Left ventricle myocardium inferior (tissue), 1 donor: ENCODE results near the gene RGS6. TPM values are rescaled to one million over a fixed set of nuclear protein-coding genes. Genes with fewer than 3 reads are reported as not detected.

Source experiments
- DNase-seq: peaks from one replicate; pipeline ENCODE4 v3.0.0-alpha.2; 2020
- H3K27ac ChIP-seq: fragments of 200-600 bp; replicated peaks from 2 replicates; pipeline ENCODE4 v1.8.0; 2021
- H3K27me3 ChIP-seq: fragments of 200-600 bp; 2 replicates; pipeline ENCODE4 v1.8.0; 2021; ENCODE audit warnings: low read depth
- H3K36me3 ChIP-seq: fragments of 200-600 bp; 2 replicates; pipeline ENCODE4 v1.8.0; 2021
- H3K4me1 ChIP-seq: fragments of 200-600 bp; 2 replicates; pipeline ENCODE4 v1.8.0; 2021
- H3K4me3 ChIP-seq: fragments of 200-600 bp; 2 replicates; pipeline ENCODE4 v1.8.0; 2021; ENCODE audit warnings: mild to moderate bottlenecking, moderate library complexity
- H3K9me3 ChIP-seq: fragments of 200-600 bp; replicated peaks from 2 replicates; pipeline ENCODE4 v1.8.0; 2021
- CTCF ChIP-seq: fragments of 200-600 bp; IDR thresholded peaks from 2 replicates; pipeline ENCODE4 v1.8.0; 2021; ENCODE audit warnings: antibody characterized with exemption, mild to moderate bottlenecking, borderline replicate concordance
- intact Hi-C: fragments of 100-400 bp; cut with micrococcal nuclease; formaldehyde crosslinking; loops from one replicate; pipeline ENCODE4 v1.11.0; 2022
- total RNA-seq: library from RNA; stranded (reverse); fragmentation: NEBNext Ultra II Directional; extraction: Animal tissue kit (Norgen Biotek cat#: 25700); gene quantifications from one replicate; pipeline ENCODE4 v1.2.1, GENCODE V29; 2021
- donor health status: DM: no; HTN: yes; CAD: no; lungs with severe emphysema.

Gene RGS6
- total RNA-seq, 1 donor from 2014 or later, result 23.0 TPM

- Histone ChIP-seq H3K27me3 (no peaks in the 10 kb centered on the region), H3K27ac (no peak overlapping the region), H3K9me3 (peaks cover 11% of the 10 kb centered on the region), H3K4me1 (peaks cover 2% of the 10 kb centered on the region), H3K36me3 (no peaks in the 10 kb centered on the region), H3K4me3 (no peak overlapping the region)
- intact Hi-C loops, result no loop called here
- no peak for DNase-seq
- no peak for TF ChIP-seq CTCF
These were observed 596.0 kb downstream of the RGS6 start for GRCh38 chr14:72528059-72528862.

GRCh38 chr14:72528863-72529175 is 596.6 kb downstream of the RGS6 start:
- DNase-seq, result no peak
- TF ChIP-seq CTCF, result no peak
- no peaks in the 10 kb centered on the region for H3K27me3 ChIP-seq
- H3K4me3 ChIP-seq, result no peak overlapping the region
- intact Hi-C loops, result no loop called here
- H3K9me3 ChIP-seq, result peaks cover 15% of the 10 kb centered on the region
- H3K36me3 ChIP-seq, result no peaks in the 10 kb centered on the region
- H3K4me1 ChIP-seq, result peaks cover 2% of the 10 kb centered on the region
- H3K27ac ChIP-seq, result no peak overlapping the region

- H3K27ac ChIP-seq, result no peak overlapping the region
- DNase-seq, result no peak
- TF ChIP-seq CTCF, result no peak
- H3K9me3 ChIP-seq, result peaks cover 15% of the 10 kb centered on the region
- H3K27me3 ChIP-seq, result no peaks in the 10 kb centered on the region
- no peak overlapping the region for H3K4me3 ChIP-seq
- intact Hi-C loops, result no loop called here
- peaks cover 2% of the 10 kb centered on the region for H3K4me1 ChIP-seq
- H3K36me3 ChIP-seq, result no peaks in the 10 kb centered on the region
These were observed 600.6 kb downstream of the RGS6 start for GRCh38 chr14:72532686-72533454.

GRCh38 chr14:72535485-72535884 is 603.3 kb downstream of the RGS6 start:
- Histone ChIP-seq H3K27ac (no peak overlapping the region), H3K27me3 (no peaks in the 10 kb centered on the region), H3K4me3 (no peak overlapping the region), H3K36me3 (no peaks in the 10 kb centered on the region), H3K9me3 (peaks cover 15% of the 10 kb centered on the region), H3K4me1 (no peaks in the 10 kb centered on the region)
- no peak for DNase-seq
- TF ChIP-seq CTCF, result no peak
- intact Hi-C loops, result no loop called here

- intact Hi-C loops, result no loop called here
- no peak for TF ChIP-seq CTCF
- H3K27me3 ChIP-seq, result no peaks in the 10 kb centered on the region
- no peak overlapping the region for H3K4me3 ChIP-seq
- H3K36me3 ChIP-seq, result no peaks in the 10 kb centered on the region
- H3K9me3 ChIP-seq, result peaks cover 2% of the 10 kb centered on the region
- no peak overlapping the region for H3K27ac ChIP-seq
- H3K4me1 ChIP-seq, result no peaks in the 10 kb centered on the region
- DNase-seq, result no peak
These were observed 606.2 kb downstream of the RGS6 start for GRCh38 chr14:72538387-72538786.
